ENCODE measurements around the gene NEIL1. TPM values are rescaled to one million over a fixed set of nuclear protein-coding genes. Genes with fewer than 3 reads are reported as not detected.

NEIL1 gene
- total RNA-seq, 1 experiment from 2014 or later: 24.8 TPM

DNA sequence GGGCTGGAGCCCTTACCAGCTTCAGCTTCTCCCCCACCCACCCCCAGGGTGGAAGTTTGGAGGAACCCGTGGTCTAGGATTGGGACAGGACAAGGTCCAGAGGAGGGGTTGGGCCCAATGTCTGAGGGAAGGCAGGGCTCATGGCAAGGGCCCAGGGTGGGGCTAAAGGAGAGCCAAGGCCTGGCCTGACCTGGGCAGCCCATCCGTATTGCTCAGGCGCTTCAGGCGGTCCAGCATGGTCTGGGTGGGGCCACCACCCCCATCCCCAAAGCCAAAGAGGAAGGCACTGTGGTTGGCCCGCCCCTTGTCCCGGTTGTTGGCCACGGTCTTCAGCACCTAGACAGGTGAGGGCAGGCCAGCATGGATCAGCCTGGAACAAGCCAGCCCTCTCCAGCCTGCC is 14.0 kb downstream of the NEIL1 start:
- ATAC-seq (no peak), DNase-seq (ENCODE audit: low spot score) (no peak)
- no peaks in the 10 kb centered on the region for H3K9me3 Mint-ChIP-seq
- CTCF ChIA-PET: no interaction called here
- H3K4me1 Mint-ChIP-seq: no peaks in the 10 kb centered on the region
- POLR2A ChIA-PET: no interaction called here
- peaks cover 24% of the 10 kb centered on the region for H3K36me3 Mint-ChIP-seq
- no peak overlapping the region for H3K27ac Mint-ChIP-seq
- TF ChIP-seq, protein P1, sequence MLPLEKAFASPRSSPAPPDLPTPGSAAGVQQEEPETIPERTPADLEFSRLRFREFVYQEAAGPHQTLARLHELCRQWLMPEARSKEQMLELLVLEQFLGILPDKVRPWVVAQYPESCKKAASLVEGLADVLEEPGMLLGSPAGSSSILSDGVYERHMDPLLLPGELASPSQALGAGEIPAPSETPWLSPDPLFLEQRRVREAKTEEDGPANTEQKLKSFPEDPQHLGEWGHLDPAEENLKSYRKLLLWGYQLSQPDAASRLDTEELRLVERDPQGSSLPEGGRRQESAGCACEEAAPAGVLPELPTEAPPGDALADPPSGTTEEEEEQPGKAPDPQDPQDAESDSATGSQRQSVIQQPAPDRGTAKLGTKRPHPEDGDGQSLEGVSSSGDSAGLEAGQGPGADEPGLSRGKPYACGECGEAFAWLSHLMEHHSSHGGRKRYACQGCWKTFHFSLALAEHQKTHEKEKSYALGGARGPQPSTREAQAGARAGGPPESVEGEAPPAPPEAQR (CRISPR knock-in tag; IDR thresholded peaks at IDR 0.05): no peak
- TF ChIP-seq HMGXB4 (CRISPR knock-in tag; IDR thresholded peaks at IDR 0.05) (no peak), CREB1 (CRISPR knock-in tag; IDR thresholded peaks at IDR 0.05) (no peak), ZNF396 (CRISPR knock-in tag; IDR thresholded peaks at IDR 0.05; ENCODE audit: borderline replicate concordance) (no peak), GABPB1 (CRISPR knock-in tag; IDR thresholded peaks at IDR 0.05) (no peak), SMAD4 (CRISPR knock-in tag; IDR thresholded peaks at IDR 0.05) (no peak), ZNF416 (CRISPR knock-in tag; IDR thresholded peaks at IDR 0.05) (no peak), FOXK1 (CRISPR knock-in tag; IDR thresholded peaks at IDR 0.05) (no peak), NFE2L1 (CRISPR knock-in tag; IDR thresholded peaks at IDR 0.05) (no peak), NFYB (CRISPR knock-in tag; conservative IDR thresholded peaks at IDR 0.05; ENCODE audit: low read depth) (no peak), GTF2I (CRISPR knock-in tag; conservative IDR thresholded peaks at IDR 0.05) (no peak), MLX (CRISPR knock-in tag; IDR thresholded peaks at IDR 0.05) (no peak), ARID4B (CRISPR knock-in tag; IDR thresholded peaks at IDR 0.05; ENCODE audit: borderline replicate concordance) (no peak), NR2C2 (CRISPR knock-in tag; IDR thresholded peaks at IDR 0.05) (no peak), HMGA2 (CRISPR knock-in tag; IDR thresholded peaks at IDR 0.05) (no peak), ZNF671 (CRISPR knock-in tag; IDR thresholded peaks at IDR 0.05) (no peak), NR1H2 (CRISPR knock-in tag; IDR thresholded peaks at IDR 0.05) (no peak)
- TF ChIP-seq, protein P2, sequence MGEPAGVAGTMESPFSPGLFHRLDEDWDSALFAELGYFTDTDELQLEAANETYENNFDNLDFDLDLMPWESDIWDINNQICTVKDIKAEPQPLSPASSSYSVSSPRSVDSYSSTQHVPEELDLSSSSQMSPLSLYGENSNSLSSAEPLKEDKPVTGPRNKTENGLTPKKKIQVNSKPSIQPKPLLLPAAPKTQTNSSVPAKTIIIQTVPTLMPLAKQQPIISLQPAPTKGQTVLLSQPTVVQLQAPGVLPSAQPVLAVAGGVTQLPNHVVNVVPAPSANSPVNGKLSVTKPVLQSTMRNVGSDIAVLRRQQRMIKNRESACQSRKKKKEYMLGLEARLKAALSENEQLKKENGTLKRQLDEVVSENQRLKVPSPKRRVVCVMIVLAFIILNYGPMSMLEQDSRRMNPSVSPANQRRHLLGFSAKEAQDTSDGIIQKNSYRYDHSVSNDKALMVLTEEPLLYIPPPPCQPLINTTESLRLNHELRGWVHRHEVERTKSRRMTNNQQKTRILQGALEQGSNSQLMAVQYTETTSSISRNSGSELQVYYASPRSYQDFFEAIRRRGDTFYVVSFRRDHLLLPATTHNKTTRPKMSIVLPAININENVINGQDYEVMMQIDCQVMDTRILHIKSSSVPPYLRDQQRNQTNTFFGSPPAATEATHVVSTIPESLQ (CRISPR knock-in tag; IDR thresholded peaks at IDR 0.05): no peak
- TF ChIP-seq, protein P3, sequence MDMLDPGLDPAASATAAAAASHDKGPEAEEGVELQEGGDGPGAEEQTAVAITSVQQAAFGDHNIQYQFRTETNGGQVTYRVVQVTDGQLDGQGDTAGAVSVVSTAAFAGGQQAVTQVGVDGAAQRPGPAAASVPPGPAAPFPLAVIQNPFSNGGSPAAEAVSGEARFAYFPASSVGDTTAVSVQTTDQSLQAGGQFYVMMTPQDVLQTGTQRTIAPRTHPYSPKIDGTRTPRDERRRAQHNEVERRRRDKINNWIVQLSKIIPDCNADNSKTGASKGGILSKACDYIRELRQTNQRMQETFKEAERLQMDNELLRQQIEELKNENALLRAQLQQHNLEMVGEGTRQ (CRISPR knock-in tag; IDR thresholded peaks at IDR 0.05): no peak
- TF ChIP-seq, protein P4, sequence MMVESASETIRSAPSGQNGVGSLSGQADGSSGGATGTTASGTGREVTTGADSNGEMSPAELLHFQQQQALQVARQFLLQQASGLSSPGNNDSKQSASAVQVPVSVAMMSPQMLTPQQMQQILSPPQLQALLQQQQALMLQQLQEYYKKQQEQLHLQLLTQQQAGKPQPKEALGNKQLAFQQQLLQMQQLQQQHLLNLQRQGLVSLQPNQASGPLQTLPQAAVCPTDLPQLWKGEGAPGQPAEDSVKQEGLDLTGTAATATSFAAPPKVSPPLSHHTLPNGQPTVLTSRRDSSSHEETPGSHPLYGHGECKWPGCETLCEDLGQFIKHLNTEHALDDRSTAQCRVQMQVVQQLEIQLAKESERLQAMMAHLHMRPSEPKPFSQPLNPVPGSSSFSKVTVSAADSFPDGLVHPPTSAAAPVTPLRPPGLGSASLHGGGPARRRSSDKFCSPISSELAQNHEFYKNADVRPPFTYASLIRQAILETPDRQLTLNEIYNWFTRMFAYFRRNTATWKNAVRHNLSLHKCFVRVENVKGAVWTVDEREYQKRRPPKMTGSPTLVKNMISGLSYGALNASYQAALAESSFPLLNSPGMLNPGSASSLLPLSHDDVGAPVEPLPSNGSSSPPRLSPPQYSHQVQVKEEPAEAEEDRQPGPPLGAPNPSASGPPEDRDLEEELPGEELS (CRISPR knock-in tag; IDR thresholded peaks at IDR 0.05): no peak
- no peaks in the 10 kb centered on the region for H3K27me3 Mint-ChIP-seq (ENCODE audit: low read depth)
- no peak overlapping the region for H3K4me3 Mint-ChIP-seq
